AG04449 (cell line): ENCODE results near the gene SPP2.

ENCODE experiments used
- CTCF ChIA-PET: fragments of 350-600 bp; formaldehyde crosslinking; extraction: SDS; loops from one replicate; lab custom pipeline; 2021; ENCODE audit warnings: antibody characterized with exemption; lab: Yijun Ruan, JAX
- POLR2A ChIA-PET: fragments of 400-600, 350-600 bp; formaldehyde crosslinking; extraction: SDS; loops from one replicate; lab custom pipeline; 2020; ENCODE audit warnings: antibody characterized with exemption, inconsistent platforms; lab: Yijun Ruan, JAX
- DNase-seq: peaks from one replicate; pipeline ENCODE4 v3.0.0-alpha.2; 2010; ENCODE audit warnings: low read depth, low spot score
- H3K4me3 ChIP-seq: 2 replicates; pipeline ENCODE4 v1.5.1; 2011; ENCODE audit warnings: low read depth, mild to moderate bottlenecking, control low read depth, low read length
- CTCF ChIP-seq: IDR thresholded peaks from one replicate; pipeline ENCODE4 v1.5.1; 2011; ENCODE audit warnings: mild to moderate bottlenecking, moderate library complexity, low read length, control low read depth, inconsistent platforms; ENCODE audit not compliant: insufficient read depth; ENCODE audit errors: missing control alignments

SPP2 gene

GRCh38 chr2:234046521-234046920, 4.0 kb upstream of the SPP2 start:
- no peak overlapping the region for H3K4me3 ChIP-seq
- DNase-seq = no peak
- CTCF ChIA-PET = interaction anchor here (1.2 kb wide), 1 partner anchor 1071 kb away, joined by 3 read pairs; no protein-coding TSS in a partner anchor
- no peak for TF ChIP-seq CTCF
- POLR2A ChIA-PET = no interaction called here

- POLR2A ChIA-PET = no interaction called here
- CTCF ChIA-PET = interaction anchor here (1.2 kb wide), 1 partner anchor 1070 kb away, joined by 3 read pairs; no protein-coding TSS in a partner anchor
- DNase-seq = no peak
- no peak for TF ChIP-seq CTCF
- H3K4me3 ChIP-seq = no peak overlapping the region
These were observed 3.1 kb upstream of the SPP2 start for GRCh38 chr2:234047361-234047760.

- CTCF ChIA-PET = no interaction called here
- POLR2A ChIA-PET = no interaction called here
- no peak for TF ChIP-seq CTCF
- no peak for DNase-seq
- H3K4me3 ChIP-seq = no peak overlapping the region
These were observed 2.5 kb upstream of the SPP2 start for GRCh38 chr2:234048049-234048448.

- no peak overlapping the region for H3K4me3 ChIP-seq
- CTCF ChIA-PET = interaction anchor here (0.6 kb wide), 1 partner anchor 449 kb away, joined by 4 read pairs; no protein-coding TSS in a partner anchor
- DNase-seq = no peak
- POLR2A ChIA-PET = no interaction called here
- no peak for TF ChIP-seq CTCF
These were observed 1.0 kb downstream of the SPP2 start for GRCh38 chr2:234051374-234052070.

GRCh38 chr2:234058881-234059280, 8.4 kb downstream of the SPP2 start:
- no peak for DNase-seq
- ChIA-PET CTCF (interaction anchor here (1.6 kb wide), 1 partner anchor 20 kb away, joined by 4 read pairs; no protein-coding TSS in a partner anchor), POLR2A (no interaction called here)
- TF ChIP-seq CTCF = no peak
- no peak overlapping the region for H3K4me3 ChIP-seq

- TF ChIP-seq CTCF = no peak
- ChIA-PET CTCF (interaction anchor here (1.6 kb wide), 1 partner anchor 18 kb away, joined by 4 read pairs; no protein-coding TSS in a partner anchor), POLR2A (no interaction called here)
- DNase-seq = no peak
- H3K4me3 ChIP-seq = no peak overlapping the region
These were observed 9.7 kb downstream of the SPP2 start for GRCh38 chr2:234060236-234060635.
